IMR-90 (cell line): ENCODE measurements around the gene AHR. TPM values are rescaled to one million over a fixed set of nuclear protein-coding genes. Genes with fewer than 3 reads are reported as not detected.

ENCODE experiments used
- ATAC-seq: fragments of 200-7000 bp; cut with Tn5 transposase; 2 replicates; pipeline ENCODE4 v1.9.1; 2020; ENCODE audit warnings: low read depth, mild to moderate bottlenecking, moderate library complexity
- BruUV-seq: library from RNA; stranded (reverse); fragments of 400-500 nt; replicated peaks from 2 replicates; lab custom pipeline; 2021; lab: Mats Ljungman, UMichigan
- CTCF ChIA-PET: fragments of 300-600 bp; formaldehyde crosslinking; extraction: SDS; loops from one replicate; lab custom pipeline; 2021; ENCODE audit warnings: antibody characterized with exemption; lab: Yijun Ruan, JAX
- POLR2A ChIA-PET: fragments of 300-600 bp; sonication (Branson Sonifier 250); formaldehyde crosslinking; loops from one replicate; lab custom pipeline; 2022; ENCODE audit warnings: antibody characterized with exemption; ENCODE audit not compliant: unreplicated experiment; lab: Charles Lee
- DNase-seq: peaks from one replicate; pipeline ENCODE4 v3.0.0; 2013
- H2AFZ ChIP-seq: replicated peaks from 2 replicates; pipeline ENCODE3; 2013; ENCODE audit warnings: low read length, mild to moderate bottlenecking; ENCODE audit not compliant: poor library complexity
- H2AK5ac ChIP-seq: 2 replicates; pipeline ENCODE4 v1.6.1; 2013; ENCODE audit warnings: low read depth, low read length, inconsistent platforms
- H2AK9ac ChIP-seq: replicated peaks from 2 replicates; pipeline ENCODE3; 2013; ENCODE audit warnings: mild to moderate bottlenecking, low read depth, low read length, moderate library complexity; ENCODE audit not compliant: poor library complexity
- H2BK120ac ChIP-seq: 2 replicates; pipeline ENCODE4 v1.6.1; 2013; ENCODE audit warnings: low read depth, low read length, inconsistent platforms
- H2BK15ac ChIP-seq: 3 replicates; pipeline ENCODE4 v1.6.1; 2013; ENCODE audit warnings: low read depth, low read length, inconsistent platforms
- H2BK20ac ChIP-seq: 2 replicates; pipeline ENCODE4 v1.6.1; 2013; ENCODE audit warnings: low read depth, mild to moderate bottlenecking, inconsistent platforms, low read length, moderate library complexity
- H2BK5ac ChIP-seq: 2 replicates; pipeline ENCODE4 v1.6.1; 2013; ENCODE audit warnings: mild to moderate bottlenecking, low read depth, low read length, inconsistent platforms; ENCODE audit not compliant: poor library complexity, severe bottlenecking
- H3K14ac ChIP-seq: replicated peaks from 2 replicates; pipeline ENCODE4 v1.6.1; 2013; ENCODE audit warnings: low read depth, low read length, inconsistent platforms
- H3K18ac ChIP-seq: 2 replicates; pipeline ENCODE4 v1.6.1; 2013; ENCODE audit warnings: low read depth, low read length, control low read depth
- H3K23ac ChIP-seq: 2 replicates; pipeline ENCODE4 v1.6.1; 2013; ENCODE audit warnings: low read depth, low read length, inconsistent platforms
- H3K27ac ChIP-seq: 2 replicates; pipeline ENCODE4 v1.5.1; 2013; ENCODE audit warnings: mild to moderate bottlenecking, control low read depth, low read length; ENCODE audit not compliant: insufficient read depth
- H3K27me3 ChIP-seq: 2 replicates; pipeline ENCODE4 v1.6.1; 2013; ENCODE audit warnings: low read length; ENCODE audit not compliant: control insufficient read depth, insufficient read depth
- H3K36me3 ChIP-seq: 2 replicates; pipeline ENCODE4 v1.6.1; 2013; ENCODE audit warnings: low read length, mixed read lengths; ENCODE audit not compliant: control insufficient read depth, insufficient read depth
- H3K4ac ChIP-seq: 2 replicates; pipeline ENCODE4 v1.6.1; 2013; ENCODE audit warnings: low read depth, low read length, inconsistent platforms
- H3K4me1 ChIP-seq: 2 replicates; pipeline ENCODE4 v1.6.1; 2013; ENCODE audit warnings: low read length, mixed read lengths; ENCODE audit not compliant: control insufficient read depth, insufficient read depth
- H3K4me2 ChIP-seq: 2 replicates; pipeline ENCODE4 v1.6.1; 2013; ENCODE audit warnings: low read depth, mild to moderate bottlenecking, control low read depth, low read length, moderate library complexity
- H3K4me3 ChIP-seq: 2 replicates; pipeline ENCODE4 v1.5.1; 2013; ENCODE audit warnings: low read depth, mild to moderate bottlenecking, control low read depth, low read length, moderate library complexity; ENCODE audit not compliant: insufficient read depth
- H3K56ac ChIP-seq: 2 replicates; pipeline ENCODE4 v1.6.1; 2013; ENCODE audit warnings: low read length, inconsistent platforms; ENCODE audit not compliant: insufficient read depth; ENCODE audit errors: extremely low read depth
- H3K79me1 ChIP-seq, 2 experiments: 2 replicates each; pipeline ENCODE4 v1.6.1; 2013; ENCODE audit warnings: low read length in 2 of 2, inconsistent platforms in 1 of 2, low read depth in 1 of 2
- H3K9ac ChIP-seq: 2 replicates; pipeline ENCODE4 v1.6.1; 2013; ENCODE audit warnings: low read depth, low read length, control low read depth
- H3K9me1 ChIP-seq: 2 replicates; pipeline ENCODE4 v1.6.1; 2013; ENCODE audit warnings: low read length, inconsistent platforms; ENCODE audit not compliant: insufficient read depth
- H3K9me3 ChIP-seq: 2 replicates; pipeline ENCODE4 v1.6.1; 2013; ENCODE audit warnings: low read length; ENCODE audit not compliant: control insufficient read depth, insufficient read depth
- H4K20me1 ChIP-seq: 2 replicates; pipeline ENCODE4 v1.6.1; 2013; ENCODE audit warnings: low read length, inconsistent platforms; ENCODE audit not compliant: insufficient read depth
- H4K5ac ChIP-seq: 2 replicates; pipeline ENCODE4 v1.6.1; 2013; ENCODE audit warnings: mild to moderate bottlenecking, low read depth, low read length, control low read depth
- H4K8ac ChIP-seq, 2 experiments: 2 replicates each; pipeline ENCODE4 v1.6.1; 2013; ENCODE audit warnings: low read depth in 2 of 2, low read length in 2 of 2, control low read depth in 1 of 2, inconsistent platforms in 1 of 2
- H4K91ac ChIP-seq: 2 replicates; pipeline ENCODE4 v1.6.1; 2013; ENCODE audit warnings: low read depth, low read length, inconsistent platforms; ENCODE audit not compliant: insufficient read depth
- BHLHE40 ChIP-seq: fragments of 150-350 bp; IDR thresholded peaks from 2 replicates; pipeline ENCODE4 v1.6.1; 2016; ENCODE audit warnings: mild to moderate bottlenecking, low read depth, low read length
- CEBPB ChIP-seq: IDR thresholded peaks from 2 replicates; pipeline ENCODE4 v1.6.1; 2012; ENCODE audit warnings: low read depth, low read length, improper control_type of control experiment
- CHD1 ChIP-seq: IDR thresholded peaks from 2 replicates; pipeline ENCODE4 v1.6.1; 2012; ENCODE audit warnings: low read depth, low read length, improper control_type of control experiment
- CTCF ChIP-seq: conservative IDR thresholded peaks from 2 replicates; pipeline ENCODE4 v1.5.1; 2012; ENCODE audit warnings: mild to moderate bottlenecking, low read depth, low read length, improper control_type of control experiment
- ELK1 ChIP-seq: fragments of 150-350 bp; IDR thresholded peaks from 2 replicates; pipeline ENCODE4 v1.6.1; 2016; ENCODE audit warnings: low read depth, mild to moderate bottlenecking, low read length, moderate library complexity, borderline replicate concordance
- FOS ChIP-seq: fragments of 150-350 bp; IDR thresholded peaks from 2 replicates; pipeline ENCODE4 v1.6.1; 2016; ENCODE audit warnings: low read depth, low read length
- MAFK ChIP-seq: IDR thresholded peaks from 2 replicates; pipeline ENCODE4 v1.6.1; 2012; ENCODE audit warnings: low read depth, low read length, improper control_type of control experiment
- MAZ ChIP-seq: IDR thresholded peaks from 2 replicates; pipeline ENCODE4 v1.6.1; 2012; ENCODE audit warnings: low read depth, mild to moderate bottlenecking, low read length, improper control_type of control experiment, moderate library complexity, borderline replicate concordance
- MXI1 ChIP-seq: IDR thresholded peaks from 2 replicates; pipeline ENCODE4 v1.6.1; 2012; ENCODE audit warnings: low read depth, mild to moderate bottlenecking, low read length, moderate library complexity, borderline replicate concordance
- NFE2L2 ChIP-seq: fragments of 150-350 bp; IDR thresholded peaks from 2 replicates; pipeline ENCODE4 v1.6.1; 2016; ENCODE audit warnings: low read depth, mild to moderate bottlenecking, low read length
- POLR2A ChIP-seq: IDR thresholded peaks from 2 replicates; pipeline ENCODE4 v1.6.1; 2012; ENCODE audit warnings: mild to moderate bottlenecking, low read depth, low read length
- RAD21 ChIP-seq: IDR thresholded peaks from 2 replicates; pipeline ENCODE4 v1.6.1; 2012; ENCODE audit warnings: low read length, improper control_type of control experiment
- RCOR1 ChIP-seq: IDR thresholded peaks from 2 replicates; pipeline ENCODE4 v1.6.1; 2012; ENCODE audit warnings: mild to moderate bottlenecking, low read length, improper control_type of control experiment; ENCODE audit not compliant: insufficient replicate concordance
- RFX5 ChIP-seq: IDR thresholded peaks from 2 replicates; pipeline ENCODE4 v1.8.0; 2012; ENCODE audit warnings: low read depth, mild to moderate bottlenecking, low read length, moderate library complexity
- SMC3 ChIP-seq: fragments of 150-350 bp; IDR thresholded peaks from 2 replicates; pipeline ENCODE4 v1.6.1; 2016; ENCODE audit warnings: low read depth, mild to moderate bottlenecking, antibody characterized with exemption, low read length, moderate library complexity
- dilution Hi-C: fragments of 300-500 bp; cut with HindIII; formaldehyde crosslinking; loops from one replicate; pipeline ENCODE4 v1.14.3; 2018; ENCODE audit warnings: low sequenced_read_pairs; ENCODE audit not compliant: unreplicated experiment
- in situ Hi-C: fragments of 300-500 bp; cut with MboI; formaldehyde crosslinking; loops from 3 replicates; pipeline ENCODE4 v1.14.3; 2019; ENCODE audit warnings: low sequenced_read_pairs, inconsistent platforms, mixed read lengths
- intact Hi-C: fragments of 100-400 bp; cut with micrococcal nuclease; formaldehyde crosslinking; loops from 2 replicates; pipeline ENCODE4 v1.10.0; 2022
- polyA plus RNA-seq, 3 experiments: library from polyadenylated mRNA; depleted of rRNA; stranded (reverse); fragments of >200 nt; gene quantifications; 2 replicates each; pipeline ENCODE4 v1.2.3, GENCODE V29; 2012; ENCODE audit warnings: low replicate concordance in 1 of 3
- total RNA-seq: library from RNA; depleted of rRNA; stranded (reverse); fragments of >200 nt; gene quantifications from 2 replicates; pipeline ENCODE4 v1.2.3, GENCODE V29; 2012
- TF ChIP-seq, protein P1 (sequence below): fragments of 150-350 bp; IDR thresholded peaks from 2 replicates; pipeline ENCODE4 v1.6.1; 2017; ENCODE audit warnings: mild to moderate bottlenecking, antibody characterized with exemption, low read length, low read depth

AHR gene
- total and polyA plus RNA-seq, 2 of the 4 experiments (the other 2 are of a cell fraction) = 6.9 to 55.2 TPM

DNA sequence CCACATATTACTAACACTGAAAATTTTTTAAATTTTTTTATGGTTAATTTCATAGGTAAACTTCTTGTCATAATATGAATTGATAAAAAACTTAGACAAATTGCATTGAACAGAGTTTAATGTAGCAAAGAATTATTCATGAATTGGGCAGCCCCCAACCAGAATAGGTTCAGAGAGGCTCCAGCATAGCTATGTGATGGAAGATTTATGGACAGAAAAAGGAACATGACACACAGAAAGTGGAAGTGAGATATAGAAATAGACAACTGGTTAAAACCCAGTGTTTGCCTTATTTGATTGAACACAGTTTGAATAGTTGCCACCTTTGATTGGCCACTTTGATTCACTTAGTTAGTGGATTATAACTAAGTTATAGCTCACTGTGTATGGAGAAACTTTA lies 87.2 kb downstream of the AHR start:
- no peak overlapping the region for H3K18ac ChIP-seq
- H2BK15ac ChIP-seq = no peak overlapping the region
- no peaks in the 10 kb centered on the region for H3K79me1 ChIP-seq
- H3K14ac ChIP-seq = no peak overlapping the region
- ATAC-seq (no peak), DNase-seq (no peak)
- no peak for TF ChIP-seq MAZ
- no peak for TF ChIP-seq SMC3
- TF ChIP-seq MXI1 = no peak
- no peak for TF ChIP-seq CHD1
- TF ChIP-seq RFX5 = no peak
- TF ChIP-seq, protein P1, sequence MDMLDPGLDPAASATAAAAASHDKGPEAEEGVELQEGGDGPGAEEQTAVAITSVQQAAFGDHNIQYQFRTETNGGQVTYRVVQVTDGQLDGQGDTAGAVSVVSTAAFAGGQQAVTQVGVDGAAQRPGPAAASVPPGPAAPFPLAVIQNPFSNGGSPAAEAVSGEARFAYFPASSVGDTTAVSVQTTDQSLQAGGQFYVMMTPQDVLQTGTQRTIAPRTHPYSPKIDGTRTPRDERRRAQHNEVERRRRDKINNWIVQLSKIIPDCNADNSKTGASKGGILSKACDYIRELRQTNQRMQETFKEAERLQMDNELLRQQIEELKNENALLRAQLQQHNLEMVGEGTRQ = no peak
- TF ChIP-seq MAFK = no peak
- no peak for TF ChIP-seq POLR2A
- TF ChIP-seq ELK1 = no peak
- TF ChIP-seq NFE2L2 = no peak
- no peak for TF ChIP-seq RAD21
- no peak for TF ChIP-seq RCOR1
- TF ChIP-seq CEBPB = no peak
- TF ChIP-seq CTCF = no peak
- no peak for TF ChIP-seq BHLHE40
- TF ChIP-seq FOS = no peak
- no peak overlapping the region for H2BK120ac ChIP-seq
- ChIA-PET POLR2A (no interaction called here), CTCF (interaction anchor here (0.6 to 1.3 kb wide), 2 partner anchors 10 to 99 kb away, joined by 4 to 5 read pairs; no protein-coding TSS in a partner anchor)
- H2BK5ac ChIP-seq = no peak overlapping the region
- no TSS peak for BruUV-seq
- dilution Hi-C loops = no loop called here
- no peak overlapping the region for H4K8ac ChIP-seq
- H2AK9ac ChIP-seq = no peak overlapping the region
- peaks cover 3% of the 10 kb centered on the region; the same call in 1 of the 2 replicates for H3K4me1 ChIP-seq
- no peak overlapping the region for H4K91ac ChIP-seq
- H2AK5ac ChIP-seq = no peak overlapping the region
- H2BK20ac ChIP-seq = no peak overlapping the region
- no peaks in the 10 kb centered on the region for H3K27me3 ChIP-seq
- no peak overlapping the region for H3K4me3 ChIP-seq
- no peak overlapping the region for H3K23ac ChIP-seq
- H4K5ac ChIP-seq = no peak overlapping the region
- intact Hi-C loops = no loop called here
- no peak overlapping the region for H3K4ac ChIP-seq
- H4K20me1 ChIP-seq = no peaks in the 10 kb centered on the region
- H3K9me3 ChIP-seq = no peaks in the 10 kb centered on the region
- no peak overlapping the region for H3K4me2 ChIP-seq
- no peaks in the 10 kb centered on the region for H3K36me3 ChIP-seq
- no peaks in the 10 kb centered on the region for H3K9me1 ChIP-seq
- H3K27ac ChIP-seq = no peak overlapping the region
- no peak overlapping the region for H3K56ac ChIP-seq
- H2AFZ ChIP-seq = no peak overlapping the region
- H3K9ac ChIP-seq = no peak overlapping the region
- in situ Hi-C loops = no loop called here
